ENCODE results near the gene DAB2IP.

The DAB2IP gene

GRCh38 chr9:121655231-121655755 is 3.9 kb downstream of the DAB2IP start:
- no peaks in the 10 kb centered on the region for H3K36me3 ChIP-seq (ENCODE audit: low read length)
- H3K79me2 ChIP-seq (ENCODE audit: insufficient read depth, low read length): no peaks in the 10 kb centered on the region
- no peaks in the 10 kb centered on the region for H4K20me1 ChIP-seq (ENCODE audit: low read depth, low read length)
- H3K27me3 ChIP-seq (ENCODE audit: low read length): no peaks in the 10 kb centered on the region
- no peaks in the 10 kb centered on the region for H3K9me2 ChIP-seq (replicated peaks; ENCODE audit: insufficient read depth, low read length)
- H3F3A ChIP-seq (ENCODE audit: insufficient read depth): no peaks in the 10 kb centered on the region
- H3K27ac ChIP-seq (ENCODE audit: low read depth, low read length): no peak overlapping the region
- no peaks in the 10 kb centered on the region for H3K9me3 ChIP-seq (ENCODE audit: insufficient read depth, low read length)
- TF ChIP-seq CTCF (IDR thresholded peaks at IDR 0.05; ENCODE audit: insufficient read depth, low read length, poor library complexity, severe bottlenecking) (no peak), EZH2phosphoT487 (conservative IDR thresholded peaks at IDR 0.05; ENCODE audit: low read length) (no peak)
- H3K9ac ChIP-seq (ENCODE audit: low read length): no peak overlapping the region
- no peak overlapping the region for H2AFZ ChIP-seq (ENCODE audit: low read depth, low read length, severe bottlenecking)
- H3K4me2 ChIP-seq (ENCODE audit: low read depth, low read length, poor library complexity, severe bottlenecking): no peak overlapping the region
- H3K4me3 ChIP-seq (ENCODE audit: insufficient read depth, low read length, poor library complexity, severe bottlenecking): no peak overlapping the region

- Histone ChIP-seq H3K4me2 (ENCODE audit: low read depth, low read length, poor library complexity, severe bottlenecking) (no peak overlapping the region), H3K9me3 (ENCODE audit: insufficient read depth, low read length) (no peaks in the 10 kb centered on the region), H3K9ac (ENCODE audit: low read length) (no peak overlapping the region), H3K27ac (ENCODE audit: low read depth, low read length) (no peak overlapping the region), H2AFZ (ENCODE audit: low read depth, low read length, severe bottlenecking) (no peak overlapping the region), H3K27me3 (ENCODE audit: low read length) (no peaks in the 10 kb centered on the region), H3K4me3 (ENCODE audit: insufficient read depth, low read length, poor library complexity, severe bottlenecking) (no peak overlapping the region), H3K79me2 (ENCODE audit: insufficient read depth, low read length) (no peaks in the 10 kb centered on the region), H4K20me1 (ENCODE audit: low read depth, low read length) (no peaks in the 10 kb centered on the region), H3K9me2 (replicated peaks; ENCODE audit: insufficient read depth, low read length) (no peaks in the 10 kb centered on the region), H3F3A (ENCODE audit: insufficient read depth) (no peaks in the 10 kb centered on the region), H3K36me3 (ENCODE audit: low read length) (no peaks in the 10 kb centered on the region)
- no peak for TF ChIP-seq CTCF (IDR thresholded peaks at IDR 0.05; ENCODE audit: insufficient read depth, low read length, poor library complexity, severe bottlenecking)
- TF ChIP-seq EZH2phosphoT487 (conservative IDR thresholded peaks at IDR 0.05; ENCODE audit: low read length): no peak
These were observed 5.6 kb downstream of the DAB2IP start for GRCh38 chr9:121656941-121657470.

GRCh38 chr9:121658166-121658565 is 6.7 kb downstream of the DAB2IP start:
- TF ChIP-seq EZH2phosphoT487 (conservative IDR thresholded peaks at IDR 0.05; ENCODE audit: low read length) (no peak), CTCF (IDR thresholded peaks at IDR 0.05; ENCODE audit: insufficient read depth, low read length, poor library complexity, severe bottlenecking) (no peak)
- no peak overlapping the region for H3K9ac ChIP-seq (ENCODE audit: low read length)
- no peaks in the 10 kb centered on the region for H3K27me3 ChIP-seq (ENCODE audit: low read length)
- no peaks in the 10 kb centered on the region for H3K36me3 ChIP-seq (ENCODE audit: low read length)
- no peak overlapping the region for H2AFZ ChIP-seq (ENCODE audit: low read depth, low read length, severe bottlenecking)
- no peaks in the 10 kb centered on the region for H3K9me2 ChIP-seq (replicated peaks; ENCODE audit: insufficient read depth, low read length)
- no peaks in the 10 kb centered on the region for H3K9me3 ChIP-seq (ENCODE audit: insufficient read depth, low read length)
- no peak overlapping the region for H3K4me2 ChIP-seq (ENCODE audit: low read depth, low read length, poor library complexity, severe bottlenecking)
- no peaks in the 10 kb centered on the region for H3F3A ChIP-seq (ENCODE audit: insufficient read depth)
- no peaks in the 10 kb centered on the region for H4K20me1 ChIP-seq (ENCODE audit: low read depth, low read length)
- H3K27ac ChIP-seq (ENCODE audit: low read depth, low read length): no peak overlapping the region
- no peak overlapping the region for H3K4me3 ChIP-seq (ENCODE audit: insufficient read depth, low read length, poor library complexity, severe bottlenecking)
- H3K79me2 ChIP-seq (ENCODE audit: insufficient read depth, low read length): no peaks in the 10 kb centered on the region
